Ascending aorta (tissue), 2 donors: ENCODE data around the gene UGT3A1. TPM values are rescaled to one million over a fixed set of nuclear protein-coding genes. Genes with fewer than 3 reads are reported as not detected.
"Not testable (repeated sequence)": the region's sequence is repeated elsewhere in the genome, so short reads cannot be mapped to it uniquely, and the experiment has no call there.

Experiments
- DNase-seq, 2 donors: peaks; one replicate each; pipeline ENCODE4 v3.0.0-alpha.2; 2019; ENCODE audit warnings: low spot score in 2 of 2
- H3K27ac ChIP-seq, 2 donors: fragments of 200-600 bp; sonication (generic); one replicate each; pipeline ENCODE4 v1.5.1; 2016 to 2017; ENCODE audit warnings: mild to moderate bottlenecking in 1 of 2
- H3K27me3 ChIP-seq: fragments of 200-600 bp; sonication (generic); one replicate; pipeline ENCODE4 v1.5.1; 2017
- H3K36me3 ChIP-seq, 2 donors: fragments of 200-600 bp; sonication (generic); one replicate each; pipeline ENCODE4 v1.5.1; 2016
- H3K4me1 ChIP-seq, 2 donors: fragments of 200-600 bp; sonication (generic); one replicate each; pipeline ENCODE4 v1.5.1; 2016 to 2017; ENCODE audit warnings: mild to moderate bottlenecking in 1 of 2
- H3K4me3 ChIP-seq, 2 donors: fragments of 200-600 bp; sonication (generic); one replicate each; pipeline ENCODE4 v1.5.1; 2016 to 2017; ENCODE audit warnings: mild to moderate bottlenecking in 1 of 2
- H3K9me3 ChIP-seq, 2 donors: fragments of 200-600 bp; sonication (generic); one replicate each; pipeline ENCODE4 v1.5.1; 2016
- intact Hi-C: fragments of 100-400 bp; cut with DNase I; formaldehyde crosslinking; loops from one replicate; pipeline ENCODE4 v1.15.1; 2023
- total RNA-seq: library from RNA; depleted of rRNA; stranded (reverse); fragments of >200 nt; gene quantifications from one replicate; pipeline ENCODE4 v1.1.0, GENCODE V29; 2016
- TF ChIP-seq, protein P1 (sequence below), 3 experiments: fragments of 200-600 bp in 2 of 3; fragments of 450-650 bp in 1 of 3; sonication (generic) in 2 of 3; IDR thresholded peaks; one replicate each; pipeline ENCODE4 v1.5.1; 2016 to 2019; ENCODE audit warnings: antibody characterized with exemption in 3 of 3, mild to moderate bottlenecking in 1 of 3, moderate library complexity in 1 of 3

UGT3A1 gene
- total RNA-seq, 1 donor from 2014 or later: not detected

GRCh38 chr5:36029914-36030313 is 38.7 kb upstream of the UGT3A1 start:
- DNase-seq: no peak
- H3K36me3 ChIP-seq: no peaks in the 10 kb centered on the region
- TF ChIP-seq, protein P1, sequence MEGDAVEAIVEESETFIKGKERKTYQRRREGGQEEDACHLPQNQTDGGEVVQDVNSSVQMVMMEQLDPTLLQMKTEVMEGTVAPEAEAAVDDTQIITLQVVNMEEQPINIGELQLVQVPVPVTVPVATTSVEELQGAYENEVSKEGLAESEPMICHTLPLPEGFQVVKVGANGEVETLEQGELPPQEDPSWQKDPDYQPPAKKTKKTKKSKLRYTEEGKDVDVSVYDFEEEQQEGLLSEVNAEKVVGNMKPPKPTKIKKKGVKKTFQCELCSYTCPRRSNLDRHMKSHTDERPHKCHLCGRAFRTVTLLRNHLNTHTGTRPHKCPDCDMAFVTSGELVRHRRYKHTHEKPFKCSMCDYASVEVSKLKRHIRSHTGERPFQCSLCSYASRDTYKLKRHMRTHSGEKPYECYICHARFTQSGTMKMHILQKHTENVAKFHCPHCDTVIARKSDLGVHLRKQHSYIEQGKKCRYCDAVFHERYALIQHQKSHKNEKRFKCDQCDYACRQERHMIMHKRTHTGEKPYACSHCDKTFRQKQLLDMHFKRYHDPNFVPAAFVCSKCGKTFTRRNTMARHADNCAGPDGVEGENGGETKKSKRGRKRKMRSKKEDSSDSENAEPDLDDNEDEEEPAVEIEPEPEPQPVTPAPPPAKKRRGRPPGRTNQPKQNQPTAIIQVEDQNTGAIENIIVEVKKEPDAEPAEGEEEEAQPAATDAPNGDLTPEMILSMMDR (IDR thresholded peaks at IDR 0.05): no peak
- H3K9me3 ChIP-seq: no peaks in the 10 kb centered on the region
- no peaks in the 10 kb centered on the region for H3K27me3 ChIP-seq
- no peaks in the 10 kb centered on the region for H3K4me1 ChIP-seq
- H3K27ac ChIP-seq: no peak overlapping the region
- no peak overlapping the region for H3K4me3 ChIP-seq
- intact Hi-C loops: no loop called here

- TF ChIP-seq, protein P1 (IDR thresholded peaks at IDR 0.05): no peak
- H3K36me3 ChIP-seq: no peaks in the 10 kb centered on the region
- no peaks in the 10 kb centered on the region for H3K9me3 ChIP-seq
- no peaks in the 10 kb centered on the region for H3K4me1 ChIP-seq
- no peak overlapping the region for H3K27ac ChIP-seq
- H3K4me3 ChIP-seq: no peak overlapping the region
- intact Hi-C loops: no loop called here
- DNase-seq: no peak
- H3K27me3 ChIP-seq: no peaks in the 10 kb centered on the region
Measured at GRCh38 chr5:36028816-36029465, 37.8 kb upstream of the UGT3A1 start.

- Histone ChIP-seq H3K27me3 (no peaks in the 10 kb centered on the region), H3K36me3 (no peaks in the 10 kb centered on the region), H3K9me3 (no peaks in the 10 kb centered on the region), H3K4me1 (no peaks in the 10 kb centered on the region), H3K4me3 (no peak overlapping the region), H3K27ac (no peak overlapping the region)
- intact Hi-C loops: no loop called here
- TF ChIP-seq, protein P1 (IDR thresholded peaks at IDR 0.05): no peak
- DNase-seq: no peak
Measured at GRCh38 chr5:36027711-36028110, 36.5 kb upstream of the UGT3A1 start.

DNA sequence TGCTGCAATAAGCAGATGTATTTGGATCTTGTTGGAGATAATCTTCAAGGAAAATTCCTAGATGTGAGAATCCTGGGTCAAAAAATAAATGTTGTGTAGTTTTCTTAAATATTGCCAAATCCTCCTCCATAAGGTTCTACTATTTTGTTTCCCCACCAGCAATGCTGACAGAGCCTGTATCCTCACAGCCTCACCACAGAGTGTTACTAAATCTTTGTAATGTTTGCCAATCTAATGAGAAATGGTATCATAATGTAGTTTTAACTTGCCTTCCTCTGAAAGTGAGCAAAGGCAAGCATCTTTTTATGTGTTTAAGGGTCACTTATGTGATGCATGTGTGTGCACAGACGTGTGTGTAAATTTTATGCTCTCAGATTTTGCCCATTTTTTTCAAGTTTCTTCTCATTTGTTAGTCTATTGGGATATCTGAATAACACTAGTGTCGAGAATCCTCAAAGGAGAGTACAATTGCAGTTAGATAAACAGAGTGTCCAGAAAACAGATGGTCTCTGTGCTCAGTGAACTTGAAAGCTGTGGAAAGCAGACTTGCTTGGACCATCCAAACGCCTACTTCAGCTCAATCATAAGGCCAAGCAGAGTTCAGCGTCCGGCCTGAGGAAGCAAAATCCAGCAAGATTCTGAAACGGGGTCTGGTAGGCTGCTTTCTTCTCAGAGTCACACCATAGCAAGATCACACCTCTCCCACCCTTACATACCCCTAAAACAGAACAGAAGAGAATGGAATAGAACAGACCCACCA is 35.7 kb upstream of the UGT3A1 start:
- intact Hi-C loops: no loop called here
- Histone ChIP-seq H3K36me3 (no peaks in the 10 kb centered on the region), H3K4me3 (no peak overlapping the region), H3K27ac (no peak overlapping the region), H3K27me3 (no peaks in the 10 kb centered on the region), H3K9me3 (no peaks in the 10 kb centered on the region), H3K4me1 (no peaks in the 10 kb centered on the region)
- TF ChIP-seq, protein P1 (IDR thresholded peaks at IDR 0.05): no peak
- DNase-seq: no peak

GRCh38 chr5:36022246-36022645 is 31.1 kb upstream of the UGT3A1 start:
- DNase-seq, intact Hi-C loops, H3K36me3 ChIP-seq, H3K9me3 ChIP-seq, H3K4me1 ChIP-seq, H3K27ac ChIP-seq, H3K27me3 ChIP-seq, H3K4me3 ChIP-seq: not testable (repeated sequence)

GRCh38 chr5:36019584-36019983 is 28.4 kb upstream of the UGT3A1 start:
- H3K4me1 ChIP-seq, DNase-seq, H3K4me3 ChIP-seq, H3K9me3 ChIP-seq, intact Hi-C loops, H3K27me3 ChIP-seq, H3K36me3 ChIP-seq, H3K27ac ChIP-seq: not testable (repeated sequence)
